Adrenal gland (tissue), 12 donors: ENCODE results near the gene PBX1. TPM values are rescaled to one million over a fixed set of nuclear protein-coding genes. Genes with fewer than 3 reads are reported as not detected.

ENCODE experiments used
- DNase-seq, 7 donors: peaks; one replicate each; pipeline ENCODE4 v3.0.0-alpha.2; 2019 to 2020
- H3K27ac ChIP-seq, 5 donors: fragments of 200-600 bp; sonication (generic) in 4 of 5; 1 replicate in 3 of 5; 2 replicates in 2 of 5; pipeline versions ENCODE4 v1.5.1 to v1.8.0; 2016 to 2020; ENCODE audit warnings: mild to moderate bottlenecking in 1 of 5
- H3K27me3 ChIP-seq: fragments of 200-600 bp; 2 replicates; pipeline ENCODE4 v1.8.0; 2021
- H3K36me3 ChIP-seq, 2 donors: fragments of 200-600 bp; replicated peaks in 1 of 2; 1 replicate in 1 of 2; 2 replicates in 1 of 2; pipeline versions ENCODE4 v1.5.1 to v1.8.0; 2018 to 2022
- H3K4me1 ChIP-seq, 2 donors: fragments of 200-600 bp; replicated peaks in 1 of 2; 1 replicate in 1 of 2; 2 replicates in 1 of 2; pipeline versions ENCODE4 v1.5.1 to v1.8.0; 2018 to 2021
- H3K4me3 ChIP-seq, 4 donors: fragments of 200-600 bp; sonication (generic) in 3 of 4; one replicate each; pipeline ENCODE4 v1.5.1; 2016 to 2018
- H3K9me3 ChIP-seq, 3 donors: fragments of 200-600 bp; sonication (generic) in 1 of 3; replicated peaks in 1 of 3; 1 replicate in 2 of 3; 2 replicates in 1 of 3; pipeline versions ENCODE4 v1.5.1 to v1.8.0; 2016 to 2021
- POLR2A ChIP-seq, 2 donors: fragments of 450-650 bp; IDR thresholded peaks; one replicate each; pipeline ENCODE4 v1.6.1; 2017; ENCODE audit warnings: antibody characterized with exemption in 2 of 2, mild to moderate bottlenecking in 2 of 2, moderate library complexity in 1 of 2
- WGBS, 4 donors: extraction: QIAGEN DNeasy Blood & Tissue Kit in 2 of 4; methylation state at CpG; one replicate each; pipeline versions ENCODE4 v1.1.5 to v1.1.7; 2013 to 2017; 5-methylcytosine and 5-hydroxymethylcytosine counted together
- intact Hi-C, 2 donors: fragments of 100-400 bp; cut with DNase I; formaldehyde crosslinking; loops; one replicate each; pipeline versions ENCODE4 v1.14.1 to v1.15.0; 2022 to 2023
- polyA plus RNA-seq, 3 donors: library from polyadenylated mRNA; stranded (reverse); fragments of 200-250 nt in 2 of 3; fragments of 350-450 nt in 1 of 3; fragmentation: Illumina TruSeq in 1 of 3; extraction: RNeasy Lipid Tissue Mini Kit (QIAGEN cat#74804) in 1 of 3; gene quantifications; one replicate each; pipeline ENCODE4 v1.2.3, GENCODE V29; 2013 to 2014
- total RNA-seq, 9 donors: library from RNA; depleted of rRNA in 4 of 9; stranded (reverse); fragments of >200 nt in 4 of 9; fragments of 120-200 nt in 1 of 9; fragmentation: NEBNext Ultra II Directional in 1 of 9; extraction: Animal tissue kit (Norgen Biotek cat#: 25700) in 1 of 9; gene quantifications; one replicate each; pipeline versions ENCODE4 v1.1.0 to v1.2.4, GENCODE V29; 2013 to 2023
- TF ChIP-seq, protein P1 (sequence below), 6 experiments: fragments of 450-650 bp in 4 of 6; fragments of 200-600 bp in 2 of 6; sonication (generic) in 1 of 6; IDR thresholded peaks; 1 replicate in 5 of 6; 2 replicates in 1 of 6; pipeline versions ENCODE4 v1.5.1 to v1.8.0; 2016 to 2021; ENCODE audit warnings: antibody characterized with exemption in 6 of 6, mild to moderate bottlenecking in 2 of 6, moderate library complexity in 1 of 6
- donor health status: healthy with polysubstance abuse.
- donor health status: Bipolar disorder and iron deficiency.
- donor health status: DM: yes; HTN: yes; CAD: no.
- donor health status: DM: no; HTN: no; CAD: no.
- donor health status: DM: no; HTN: no; CAD: no.
- donor health status: DM: yes; HTN: yes; CAD: no.

Gene PBX1
- total and polyA plus RNA-seq, 12 donors: 13.0 to 294 (median 99.3) TPM

DNA sequence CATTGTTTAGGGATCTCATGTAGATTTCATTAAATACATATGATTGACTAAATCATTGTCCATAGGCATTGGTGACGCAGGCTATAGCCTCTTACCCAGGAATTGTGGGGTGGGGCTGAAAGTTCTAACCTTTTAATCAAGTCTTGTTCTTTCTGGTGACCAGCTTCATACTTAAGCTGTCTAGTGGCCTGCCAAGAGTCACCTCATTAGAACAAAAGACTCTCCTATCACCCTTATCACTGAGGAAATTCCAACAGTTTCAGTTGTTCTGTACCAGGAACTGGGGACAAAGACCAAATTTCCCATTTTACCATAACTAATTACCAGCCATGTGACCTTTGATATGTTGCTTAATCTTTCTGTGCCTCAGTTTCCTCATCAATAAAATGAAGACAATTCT lies 298.5 kb downstream of the PBX1 start:
- TF ChIP-seq POLR2A (IDR thresholded peaks at IDR 0.05): no peak
- TF ChIP-seq, protein P1, sequence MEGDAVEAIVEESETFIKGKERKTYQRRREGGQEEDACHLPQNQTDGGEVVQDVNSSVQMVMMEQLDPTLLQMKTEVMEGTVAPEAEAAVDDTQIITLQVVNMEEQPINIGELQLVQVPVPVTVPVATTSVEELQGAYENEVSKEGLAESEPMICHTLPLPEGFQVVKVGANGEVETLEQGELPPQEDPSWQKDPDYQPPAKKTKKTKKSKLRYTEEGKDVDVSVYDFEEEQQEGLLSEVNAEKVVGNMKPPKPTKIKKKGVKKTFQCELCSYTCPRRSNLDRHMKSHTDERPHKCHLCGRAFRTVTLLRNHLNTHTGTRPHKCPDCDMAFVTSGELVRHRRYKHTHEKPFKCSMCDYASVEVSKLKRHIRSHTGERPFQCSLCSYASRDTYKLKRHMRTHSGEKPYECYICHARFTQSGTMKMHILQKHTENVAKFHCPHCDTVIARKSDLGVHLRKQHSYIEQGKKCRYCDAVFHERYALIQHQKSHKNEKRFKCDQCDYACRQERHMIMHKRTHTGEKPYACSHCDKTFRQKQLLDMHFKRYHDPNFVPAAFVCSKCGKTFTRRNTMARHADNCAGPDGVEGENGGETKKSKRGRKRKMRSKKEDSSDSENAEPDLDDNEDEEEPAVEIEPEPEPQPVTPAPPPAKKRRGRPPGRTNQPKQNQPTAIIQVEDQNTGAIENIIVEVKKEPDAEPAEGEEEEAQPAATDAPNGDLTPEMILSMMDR (IDR thresholded peaks at IDR 0.05): no peak
- intact Hi-C loops: no loop called here
- no peak for DNase-seq
- 83 to 95% (median 90%) methylated on average over 1 of the region's 1 CpG for WGBS, 4 donors
- H3K27ac ChIP-seq: no peak overlapping the region
- no peaks in the 10 kb centered on the region for H3K27me3 ChIP-seq
- no peak overlapping the region for H3K4me3 ChIP-seq
- H3K4me1 ChIP-seq: no peaks in the 10 kb centered on the region
- H3K9me3 ChIP-seq: no peaks in the 10 kb centered on the region
- no peaks in the 10 kb centered on the region for H3K36me3 ChIP-seq

- no peaks in the 10 kb centered on the region for H3K4me1 ChIP-seq
- TF ChIP-seq, protein P1 (IDR thresholded peaks at IDR 0.05): no peak
- TF ChIP-seq POLR2A (IDR thresholded peaks at IDR 0.05): no peak
- H3K27ac ChIP-seq: no peak overlapping the region
- H3K9me3 ChIP-seq: no peaks in the 10 kb centered on the region
- no peak for DNase-seq
- H3K27me3 ChIP-seq: no peaks in the 10 kb centered on the region
- no peak overlapping the region for H3K4me3 ChIP-seq
- intact Hi-C loops: no loop called here
- H3K36me3 ChIP-seq: no peaks in the 10 kb centered on the region
- WGBS, 4 donors: 84 to 100% (median 95%) methylated on average over 2 of the region's 2 CpGs
These were observed 299.2 kb downstream of the PBX1 start for GRCh38 chr1:164858096-164858632.

- Histone ChIP-seq H3K27me3 (no peaks in the 10 kb centered on the region), H3K4me1 (no peaks in the 10 kb centered on the region), H3K36me3 (no peaks in the 10 kb centered on the region), H3K9me3 (no peaks in the 10 kb centered on the region), H3K27ac (no peak overlapping the region), H3K4me3 (no peak overlapping the region)
- DNase-seq: no peak
- intact Hi-C loops: no loop called here
- TF ChIP-seq POLR2A (IDR thresholded peaks at IDR 0.05): no peak
- TF ChIP-seq, protein P1 (IDR thresholded peaks at IDR 0.05): no peak
These were observed 302.6 kb downstream of the PBX1 start for GRCh38 chr1:164861632-164862031.

GRCh38 chr1:164863056-164863455 lies 304.1 kb downstream of the PBX1 start:
- H3K4me1 ChIP-seq: no peaks in the 10 kb centered on the region
- 73 to 77% (median 75%) methylated on average over 4 of the region's 4 CpGs for WGBS, 4 donors
- TF ChIP-seq POLR2A (IDR thresholded peaks at IDR 0.05): no peak
- TF ChIP-seq, protein P1 (IDR thresholded peaks at IDR 0.05): no peak

More at GRCh38 chr1:164863056-164863455, 304.1 kb downstream of the PBX1 start:
- no peaks in the 10 kb centered on the region for H3K27me3 ChIP-seq
- no peak for DNase-seq
- no peak overlapping the region for H3K27ac ChIP-seq
- intact Hi-C loops: no loop called here
- H3K9me3 ChIP-seq: no peaks in the 10 kb centered on the region
- H3K4me3 ChIP-seq: no peak overlapping the region
- no peaks in the 10 kb centered on the region for H3K36me3 ChIP-seq
